Fibroblast of pulmonary artery (primary cell): ENCODE measurements around the gene CCDC73.

Source experiments
- DNase-seq: peaks from one replicate; pipeline ENCODE4 v3.0.0-alpha.2; 2010; ENCODE audit warnings: low read depth
- H3K4me3 ChIP-seq: replicated peaks from 2 replicates; pipeline ENCODE4 v1.5.1; 2011; ENCODE audit warnings: low read depth, mild to moderate bottlenecking, control low read depth, low read length, moderate library complexity
- TF ChIP-seq, protein P1 (sequence below): IDR thresholded peaks from 2 replicates; pipeline ENCODE4 v1.5.1; 2011; ENCODE audit warnings: mild to moderate bottlenecking, control low read depth, low read length, inconsistent platforms; ENCODE audit errors: missing control alignments

The CCDC73 gene

DNA sequence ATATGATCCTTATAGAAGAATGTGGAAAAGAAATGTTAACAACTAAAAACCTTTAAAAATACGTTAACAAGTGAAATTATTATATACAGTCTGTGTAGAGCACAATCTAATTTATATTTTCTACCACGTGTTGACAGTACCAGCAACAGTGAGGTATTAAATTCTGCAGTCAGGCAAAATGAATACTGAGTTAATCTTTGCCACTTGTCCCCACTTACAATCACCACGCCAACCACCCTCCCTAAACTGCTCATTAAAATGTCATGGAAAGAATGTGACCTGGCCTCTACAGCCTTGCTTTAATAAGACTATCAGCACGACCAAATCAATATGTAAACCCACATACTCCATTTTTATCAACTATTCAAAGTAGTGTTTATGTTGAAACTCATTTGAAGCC is 239.4 kb downstream of the CCDC73 start:
- no peak overlapping the region for H3K4me3 ChIP-seq
- TF ChIP-seq, protein P1, sequence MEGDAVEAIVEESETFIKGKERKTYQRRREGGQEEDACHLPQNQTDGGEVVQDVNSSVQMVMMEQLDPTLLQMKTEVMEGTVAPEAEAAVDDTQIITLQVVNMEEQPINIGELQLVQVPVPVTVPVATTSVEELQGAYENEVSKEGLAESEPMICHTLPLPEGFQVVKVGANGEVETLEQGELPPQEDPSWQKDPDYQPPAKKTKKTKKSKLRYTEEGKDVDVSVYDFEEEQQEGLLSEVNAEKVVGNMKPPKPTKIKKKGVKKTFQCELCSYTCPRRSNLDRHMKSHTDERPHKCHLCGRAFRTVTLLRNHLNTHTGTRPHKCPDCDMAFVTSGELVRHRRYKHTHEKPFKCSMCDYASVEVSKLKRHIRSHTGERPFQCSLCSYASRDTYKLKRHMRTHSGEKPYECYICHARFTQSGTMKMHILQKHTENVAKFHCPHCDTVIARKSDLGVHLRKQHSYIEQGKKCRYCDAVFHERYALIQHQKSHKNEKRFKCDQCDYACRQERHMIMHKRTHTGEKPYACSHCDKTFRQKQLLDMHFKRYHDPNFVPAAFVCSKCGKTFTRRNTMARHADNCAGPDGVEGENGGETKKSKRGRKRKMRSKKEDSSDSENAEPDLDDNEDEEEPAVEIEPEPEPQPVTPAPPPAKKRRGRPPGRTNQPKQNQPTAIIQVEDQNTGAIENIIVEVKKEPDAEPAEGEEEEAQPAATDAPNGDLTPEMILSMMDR, result no peak
- DNase-seq, result no peak
